ENCODE measurements around the gene RASGEF1C. TPM values are rescaled to one million over a fixed set of nuclear protein-coding genes. Genes with fewer than 3 reads are reported as not detected.

The RASGEF1C gene
- total RNA-seq, 1 experiment from 2014 or later = 0.39 TPM

- DNase-seq (ENCODE audit: low spot score) = peak; percentile 50
Measured at GRCh38 chr5:180159756-180160155, 49.3 kb downstream of the RASGEF1C start.

GRCh38 chr5:180157866-180158265, 51.1 kb downstream of the RASGEF1C start:
- DNase-seq (ENCODE audit: low spot score) = no peak

GRCh38 chr5:180156141-180156540, 52.9 kb downstream of the RASGEF1C start:
- no peak for DNase-seq (ENCODE audit: low spot score)

GRCh38 chr5:180155365-180155926, 53.6 kb downstream of the RASGEF1C start:
- DNase-seq (ENCODE audit: low spot score) = no peak

GRCh38 chr5:180154821-180155364, 54.1 kb downstream of the RASGEF1C start:
- DNase-seq (ENCODE audit: low spot score) = no peak

- no peak for DNase-seq (ENCODE audit: low spot score)
Measured at GRCh38 chr5:180153991-180154390, 55.0 kb downstream of the RASGEF1C start.

- DNase-seq (ENCODE audit: low spot score) = no peak
Measured at GRCh38 chr5:180153099-180153498, 55.9 kb downstream of the RASGEF1C start.

GRCh38 chr5:180143656-180144364, 65.2 kb downstream of the RASGEF1C start:
- DNase-seq (ENCODE audit: low spot score) = no peak

- DNase-seq (ENCODE audit: low spot score) = no peak
Measured at GRCh38 chr5:180142824-180143610, 66.0 kb downstream of the RASGEF1C start.

GRCh38 chr5:180142021-180142765, 66.8 kb downstream of the RASGEF1C start:
- DNase-seq (ENCODE audit: low spot score) = no peak

- DNase-seq (ENCODE audit: low spot score) = no peak
Measured at GRCh38 chr5:180141068-180141660, 67.8 kb downstream of the RASGEF1C start.

GRCh38 chr5:180140571-180140970, 68.4 kb downstream of the RASGEF1C start:
- no peak for DNase-seq (ENCODE audit: low spot score)

GRCh38 chr5:180140079-180140554, 68.9 kb downstream of the RASGEF1C start:
- no peak for DNase-seq (ENCODE audit: low spot score)

GRCh38 chr5:180139731-180140055, 69.3 kb downstream of the RASGEF1C start:
- DNase-seq (ENCODE audit: low spot score) = no peak

GRCh38 chr5:180138976-180139730, 69.9 kb downstream of the RASGEF1C start:
- no peak for DNase-seq (ENCODE audit: low spot score)

GRCh38 chr5:180138214-180138975, 70.6 kb downstream of the RASGEF1C start:
- DNase-seq (ENCODE audit: low spot score) = no peak

GRCh38 chr5:180137401-180138213, 71.4 kb downstream of the RASGEF1C start:
- no peak for DNase-seq (ENCODE audit: low spot score)

GRCh38 chr5:180136630-180137381, 72.2 kb downstream of the RASGEF1C start:
- no peak for DNase-seq (ENCODE audit: low spot score)
